GM18873 (cell line): ENCODE data around the gene SPHKAP.
"Not testable (repeated sequence)": the region's sequence is repeated elsewhere in the genome, so short reads cannot be mapped to it uniquely, and the experiment has no call there.

Experiments used
- ATAC-seq: cut with Tn5 transposase; IDR thresholded peaks from one replicate; pipeline ENCODE4 v1.9.1; 2021; ENCODE audit warnings: mild to moderate bottlenecking, moderate library complexity, moderate number of reproducible peaks; ENCODE audit not compliant: unreplicated experiment, low FRiP score

Gene SPHKAP

DNA sequence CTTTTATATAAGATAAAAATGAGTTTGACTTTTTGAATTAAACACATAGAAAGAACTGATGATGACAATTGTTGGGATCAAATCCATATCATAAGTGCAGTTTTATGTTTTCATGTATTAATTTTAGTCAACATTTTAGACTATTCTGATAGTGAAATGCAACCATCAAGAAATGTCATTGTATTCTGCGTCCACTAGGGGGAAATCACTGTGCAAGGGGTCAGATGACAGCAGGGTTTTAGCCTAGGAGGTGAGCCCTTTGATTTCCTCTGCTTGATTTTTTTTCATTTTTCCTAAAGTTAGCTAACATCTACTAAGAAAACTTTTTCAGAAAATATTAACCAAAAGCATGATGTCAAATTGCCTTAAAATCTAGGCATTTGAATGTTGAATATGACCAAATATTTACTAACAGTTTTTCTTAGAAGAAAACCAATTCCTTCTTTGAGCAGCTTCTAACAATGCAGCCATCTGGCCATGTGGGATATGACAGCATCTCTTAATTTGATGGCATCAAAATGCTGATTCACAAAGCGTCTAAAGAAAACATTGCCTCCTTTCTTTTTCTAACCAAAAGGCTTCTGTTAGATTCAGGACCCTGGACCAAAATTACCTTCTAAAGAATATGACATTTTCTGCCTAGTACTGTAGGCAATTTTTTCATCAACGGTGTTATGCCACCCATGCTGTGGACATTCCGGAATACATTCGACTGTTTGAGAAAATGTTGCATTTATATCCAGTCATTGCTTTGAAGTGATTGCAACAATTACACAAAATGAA is 141.5 kb downstream of the SPHKAP start:
- ATAC-seq = no peak

DNA sequence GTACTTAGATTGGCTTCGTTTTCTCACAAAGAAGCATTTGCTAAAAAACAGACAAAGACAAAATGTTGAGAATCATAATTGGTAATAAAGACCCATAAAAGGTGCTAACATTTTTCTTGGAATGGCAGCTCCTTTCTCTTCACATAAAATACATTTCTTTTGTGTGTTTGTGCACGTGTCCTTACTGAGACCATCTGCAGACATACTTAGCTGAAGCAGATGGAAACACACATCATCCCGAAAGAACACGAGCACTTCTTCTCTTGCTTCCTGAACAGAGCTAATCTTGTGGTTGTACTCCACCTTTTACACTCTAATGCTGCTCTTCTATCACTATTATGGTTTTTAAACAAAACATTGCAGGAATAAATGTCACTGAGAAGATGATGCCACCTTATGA is 142.5 kb downstream of the SPHKAP start:
- ATAC-seq = no peak

DNA sequence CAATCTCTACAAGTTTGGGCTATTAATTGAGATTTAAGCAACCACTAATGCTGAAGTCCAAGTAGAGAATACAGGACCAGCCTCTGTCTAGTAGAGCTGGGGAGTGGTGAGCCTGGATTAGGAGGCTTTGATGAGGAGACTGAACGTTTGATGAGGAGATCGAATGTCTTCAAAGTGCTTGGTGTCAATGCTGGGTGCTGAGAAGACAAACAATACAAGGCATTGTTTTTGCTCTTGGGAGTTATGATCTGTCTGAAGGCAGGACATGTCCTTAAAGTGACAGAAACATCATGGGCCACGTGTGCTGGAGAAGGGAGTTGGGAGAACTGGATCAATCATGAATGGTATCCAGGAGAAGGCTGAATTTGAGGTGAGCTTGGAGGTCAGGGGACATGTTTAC is 143.6 kb downstream of the SPHKAP start:
- no peak for ATAC-seq

DNA sequence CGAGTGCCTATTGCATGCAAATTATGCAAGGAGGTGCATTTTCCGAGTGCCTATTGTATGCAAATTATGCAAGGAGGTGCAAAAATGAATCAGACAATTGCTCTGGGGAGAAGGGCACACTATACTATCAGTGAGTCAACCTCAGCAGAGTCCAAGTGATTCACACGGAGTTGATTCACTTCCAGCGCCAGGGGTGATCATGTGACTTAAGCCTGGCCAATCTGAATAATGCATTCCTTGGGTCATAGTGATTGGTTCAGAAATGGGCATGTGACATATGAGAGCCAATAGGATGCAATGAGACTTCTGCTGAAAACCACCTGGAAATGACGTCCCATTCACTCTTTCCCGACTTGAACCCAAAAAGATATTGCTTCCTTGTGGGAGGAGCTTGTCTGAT is 157.9 kb downstream of the SPHKAP start:
- ATAC-seq = no peak

GRCh38 chr2:228018311-228018710 is 163.2 kb downstream of the SPHKAP start:
- no peak for ATAC-seq

DNA sequence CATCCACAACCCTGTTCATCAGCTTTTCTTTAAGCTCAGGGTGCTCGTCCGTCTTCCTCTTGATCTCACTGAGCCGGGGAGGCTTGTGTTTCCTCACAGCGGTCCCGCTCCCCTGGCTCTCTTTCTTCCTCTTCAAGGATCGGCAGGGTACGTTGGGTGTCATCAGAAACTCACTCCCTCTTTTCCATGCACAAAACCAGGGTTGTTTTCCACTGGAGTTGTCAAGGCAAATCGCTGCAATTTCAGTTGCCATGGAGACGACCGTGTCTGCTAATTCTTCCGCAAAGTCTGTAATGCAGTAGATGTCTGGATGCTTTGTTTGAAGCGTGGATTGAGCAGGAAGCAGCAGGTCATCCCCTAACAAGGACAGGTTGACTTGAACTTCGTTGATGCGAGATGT is 163.7 kb downstream of the SPHKAP start:
- no peak for ATAC-seq

- no peak for ATAC-seq
Observed at GRCh38 chr2:228016402-228016801, 165.1 kb downstream of the SPHKAP start.

- ATAC-seq = no peak
Observed at GRCh38 chr2:228015741-228016140, 165.7 kb downstream of the SPHKAP start.

- ATAC-seq = no peak
Observed at GRCh38 chr2:227996366-227996765, 185.1 kb downstream of the SPHKAP start.

DNA sequence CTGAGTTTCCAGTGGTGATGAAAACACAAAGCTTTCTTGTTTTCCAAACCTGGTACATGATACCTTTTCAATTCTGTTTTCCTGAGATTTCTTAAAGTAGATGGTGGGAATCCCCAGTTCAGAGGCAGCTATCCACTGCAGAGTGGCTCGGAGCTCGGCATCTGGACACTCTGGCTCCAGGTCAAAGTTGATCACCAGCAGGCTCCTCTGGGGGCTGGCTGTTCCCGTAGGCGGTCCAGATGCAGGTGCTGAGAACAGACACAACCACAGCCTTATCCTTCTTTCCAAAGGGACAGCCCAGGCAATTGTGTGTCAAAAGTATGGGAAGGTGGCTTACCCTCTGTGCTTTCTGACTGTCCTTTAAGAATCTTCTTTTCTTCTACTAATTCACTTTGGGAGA is 190.6 kb downstream of the SPHKAP start:
- no peak for ATAC-seq

DNA sequence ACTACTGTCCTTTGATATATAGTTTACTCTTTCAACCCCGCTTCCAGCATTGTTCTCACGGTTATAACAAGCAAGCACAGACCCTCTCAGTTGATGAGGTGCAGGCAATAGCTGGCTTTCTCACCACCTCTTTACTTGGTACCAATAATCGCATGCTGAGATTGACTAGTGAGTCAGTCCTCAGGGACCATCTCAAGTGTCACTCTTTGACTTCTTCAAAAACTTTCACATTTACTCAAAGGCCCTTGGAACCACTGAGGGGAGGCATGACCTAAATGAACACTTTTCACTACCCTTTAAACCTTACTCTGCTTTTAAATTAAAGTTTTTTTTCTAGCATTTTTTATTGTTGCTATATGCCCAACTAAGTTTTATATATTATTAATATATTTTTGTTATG is 208.2 kb downstream of the SPHKAP start:
- no peak for ATAC-seq

DNA sequence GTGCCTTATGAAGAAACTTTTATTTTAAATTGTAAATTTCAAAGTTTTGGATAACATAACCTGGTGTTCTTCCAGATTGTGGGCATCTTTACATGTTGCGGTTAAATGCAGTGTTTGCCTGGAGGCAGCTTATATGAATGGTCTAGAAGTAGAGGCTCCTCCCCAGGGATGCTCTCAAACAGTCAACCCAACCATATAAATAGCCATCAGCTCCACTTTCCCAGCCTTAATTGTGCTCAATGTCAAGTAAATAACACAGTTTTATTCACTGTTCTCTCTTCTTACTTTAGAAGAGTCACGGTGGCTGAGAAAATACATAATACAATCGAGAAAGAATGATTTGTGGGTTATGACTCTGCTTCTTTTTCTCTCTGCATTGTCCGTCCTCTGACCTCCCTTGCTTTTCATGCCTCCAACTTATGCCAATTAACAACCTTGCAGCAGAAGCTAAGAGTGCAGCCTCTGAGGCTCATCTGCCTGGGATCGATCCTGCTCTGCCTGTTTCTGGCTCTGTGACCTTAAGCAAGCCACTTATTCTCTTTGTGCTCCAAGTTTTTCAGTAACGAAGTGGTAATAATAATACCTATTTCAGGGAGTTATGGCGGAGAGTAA is 209.8 kb downstream of the SPHKAP start:
- no peak for ATAC-seq

- no peak for ATAC-seq
Observed at GRCh38 chr2:227960317-227960716, 221.2 kb downstream of the SPHKAP start.

DNA sequence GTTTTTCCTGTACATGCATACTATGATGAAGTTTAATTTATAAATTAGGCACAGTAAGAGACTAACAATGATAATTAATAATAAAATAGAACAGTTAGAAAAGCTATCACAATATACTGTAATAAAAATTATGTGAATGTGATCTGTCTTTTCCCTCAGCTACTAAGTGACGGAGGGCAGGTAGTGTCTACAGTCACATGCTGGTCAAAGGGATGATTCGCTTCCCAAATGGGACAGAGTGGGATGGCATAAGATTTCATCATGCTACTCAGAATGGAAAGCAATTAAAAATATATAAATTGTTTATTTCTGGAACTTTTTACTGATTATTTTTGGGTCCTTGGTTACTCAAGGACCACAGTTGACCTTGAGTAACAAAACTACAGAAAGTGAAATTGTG is 238.5 kb downstream of the SPHKAP start:
- ATAC-seq = no peak

GRCh38 chr2:227942021-227942420 is 239.5 kb downstream of the SPHKAP start:
- no peak for ATAC-seq

DNA sequence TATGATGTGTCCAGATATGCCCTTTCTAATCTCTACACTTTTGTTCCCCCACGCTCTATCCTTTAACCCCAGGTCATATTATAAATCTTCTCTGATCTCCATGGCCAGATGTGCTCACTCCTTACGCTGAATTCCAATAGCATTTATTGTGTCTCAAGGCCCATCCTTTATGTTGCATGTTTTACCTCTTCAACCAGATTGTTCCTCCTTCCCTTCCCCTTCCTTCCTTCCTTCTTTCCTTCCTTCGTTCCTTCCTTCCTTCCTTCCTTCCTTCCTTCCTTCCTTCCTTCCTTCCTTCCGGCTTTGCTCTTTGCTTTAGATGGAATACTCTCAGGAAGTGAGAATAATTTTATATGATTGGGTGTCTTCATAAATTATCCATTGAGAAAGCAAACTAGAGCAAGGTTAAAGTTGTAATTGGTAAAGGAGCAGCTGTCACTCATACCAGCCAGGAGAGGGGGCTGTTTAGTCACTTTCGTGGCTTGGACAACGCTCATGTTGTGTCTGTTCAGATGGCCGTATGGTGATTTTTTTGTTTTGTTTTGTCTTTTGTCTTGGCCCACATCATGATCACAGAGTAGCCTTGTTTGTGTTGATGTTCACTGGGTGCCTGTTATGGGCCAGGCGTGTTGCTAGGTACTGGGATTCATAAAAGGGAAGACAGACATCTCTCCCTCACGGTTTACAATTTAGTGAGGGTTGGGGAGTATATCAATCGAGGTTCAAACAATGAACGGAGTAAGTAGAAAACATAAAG is 242.0 kb downstream of the SPHKAP start:
- ATAC-seq = no peak

DNA sequence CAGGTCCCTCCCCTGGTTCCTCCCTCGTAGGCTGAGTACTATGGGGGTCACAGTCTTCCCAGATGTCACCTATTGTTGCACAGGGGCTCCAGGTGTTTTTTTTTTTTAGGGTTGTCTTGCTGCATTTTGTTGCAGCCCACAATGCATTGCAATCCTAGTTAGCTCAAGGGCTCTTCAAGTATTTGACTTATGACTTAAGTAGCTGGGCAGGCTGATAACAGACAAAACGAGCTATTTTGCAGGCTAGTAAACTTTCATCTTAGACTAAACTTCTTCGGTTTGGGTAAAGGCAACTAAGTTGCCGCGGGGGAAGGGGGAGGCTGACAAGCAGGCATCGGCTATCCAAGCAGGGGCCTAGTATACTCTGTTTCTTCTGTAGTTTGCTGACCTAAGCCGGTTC is 245.2 kb downstream of the SPHKAP start:
- ATAC-seq = not testable (repeated sequence)

GRCh38 chr2:227933884-227934283 is 247.6 kb downstream of the SPHKAP start:
- no peak for ATAC-seq

DNA sequence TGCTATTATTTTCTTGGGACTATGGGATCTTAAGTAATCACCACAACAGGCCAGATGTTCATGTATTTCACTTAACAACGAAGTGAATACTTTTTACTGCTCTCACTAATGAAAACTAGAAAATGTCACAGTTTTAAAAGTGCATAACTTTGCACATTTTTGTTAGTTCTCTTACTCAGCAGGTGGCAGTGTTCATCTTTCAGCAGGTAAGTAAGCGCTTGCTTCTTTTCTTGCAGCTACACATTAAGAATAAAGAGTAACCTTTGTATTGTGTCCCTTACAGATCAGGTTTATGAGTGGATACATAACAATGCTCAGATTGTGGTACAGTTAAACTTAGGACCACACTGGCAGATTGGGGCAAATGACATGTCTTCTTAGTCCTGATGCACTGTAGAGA is 249.1 kb downstream of the SPHKAP start:
- no peak for ATAC-seq

- no peak for ATAC-seq
Observed at GRCh38 chr2:227932001-227932400, 249.5 kb downstream of the SPHKAP start.
